HCT116 (cell line): ENCODE data around the gene TDRD3. TPM values are rescaled to one million over a fixed set of nuclear protein-coding genes. Genes with fewer than 3 reads are reported as not detected.

ENCODE experiments used
- ATAC-seq: fragments of 200-7000 bp; cut with Tn5 transposase; 2 replicates; pipeline ENCODE4 v1.9.1; 2020; ENCODE audit warnings: mild to moderate bottlenecking, moderate library complexity
- BruUV-seq: library from RNA; stranded (reverse); fragments of 400-500 nt; replicated peaks from 2 replicates; lab custom pipeline; 2021; lab: Mats Ljungman, UMichigan
- CTCF ChIA-PET: fragments of 300-600 bp; sonication (Branson Sonifier 250); formaldehyde crosslinking; loops from one replicate; lab custom pipeline; 2021; ENCODE audit warnings: antibody characterized with exemption; lab: Charles Lee
- POLR2A ChIA-PET: fragments of 300-600, 350-600 bp; sonication (Branson Sonifier 250); formaldehyde crosslinking; loops from one replicate; lab custom pipeline; 2021; ENCODE audit warnings: antibody characterized with exemption; lab: Charles Lee
- RAD21 ChIA-PET, 2 experiments: fragments of 300-600 bp; sonication (Branson Sonifier 250); formaldehyde crosslinking; loops; one replicate each; lab custom pipeline; 2023; ENCODE audit warnings: low total read pairs in 2 of 2; ENCODE audit not compliant: uncharacterized antibody in 2 of 2, unreplicated experiment in 2 of 2, low non-redundant PET in 1 of 2; lab: Charles Lee
- DNase-seq: peaks from one replicate; pipeline ENCODE4 v3.0.0-alpha.2; 2010; ENCODE audit warnings: low read depth, low spot score
- H2AFZ ChIP-seq: fragments of 200-600 bp; shearing (Covaris generic), sonication (generic); 2 replicates; pipeline ENCODE4 v1.6.1; 2017; ENCODE audit warnings: low read depth, mixed run types, mixed read lengths, antibody characterized with exemption, low read length; ENCODE audit not compliant: poor library complexity, severe bottlenecking
- H3K27ac ChIP-seq: 2 replicates; pipeline ENCODE4 v1.5.1; 2012; ENCODE audit warnings: low read depth, low read length
- H3K27me3 ChIP-seq: fragments of 200-600 bp; sonication (generic); 2 replicates; pipeline ENCODE4 v1.6.1; 2016; ENCODE audit warnings: mixed run types, low read length, mixed read lengths; ENCODE audit not compliant: insufficient read depth
- H3K36me3 ChIP-seq, 2 experiments: fragments of 200-500 bp in 1 of 2; fragments of 200-600 bp in 1 of 2; sonication (Bioruptor generic) in 1 of 2; sonication (generic) in 1 of 2; 2 replicates each; pipeline versions ENCODE4 v1.5.1 to v1.6.1; 2014 to 2016; ENCODE audit warnings: low read length in 2 of 2, inconsistent platforms in 1 of 2, mixed read lengths in 1 of 2, mixed run types in 1 of 2; ENCODE audit not compliant: insufficient read depth in 2 of 2, control insufficient read depth in 1 of 2
- H3K4me1 ChIP-seq, 2 experiments: fragments of 200-600 bp in 1 of 2; sonication (generic) in 1 of 2; 2 replicates each; pipeline versions ENCODE4 v1.5.1 to v1.6.1; 2012 to 2017; ENCODE audit warnings: low read length in 2 of 2, inconsistent platforms in 1 of 2, mild to moderate bottlenecking in 1 of 2, mixed read lengths in 1 of 2, mixed run types in 1 of 2, moderate library complexity in 1 of 2; ENCODE audit not compliant: insufficient read depth in 2 of 2, control insufficient read depth in 1 of 2
- H3K4me2 ChIP-seq: fragments of 200-600 bp; sonication (generic); 2 replicates; pipeline ENCODE4 v1.6.1; 2017; ENCODE audit warnings: mixed run types, low read length, mixed read lengths
- H3K4me3 ChIP-seq, 2 experiments: fragments of 200-600 bp in 1 of 2; sonication (generic) in 1 of 2; replicated peaks in 1 of 2; 2 replicates each; pipeline ENCODE4 v1.5.1; 2011 to 2016; ENCODE audit warnings: low read length in 2 of 2, control low read depth in 1 of 2, low read depth in 1 of 2, mild to moderate bottlenecking in 1 of 2, mixed read lengths in 1 of 2, mixed run types in 1 of 2
- H3K79me2 ChIP-seq: fragments of 200-600 bp; sonication (generic); 2 replicates; pipeline ENCODE4 v1.6.1; 2017; ENCODE audit warnings: mild to moderate bottlenecking, mixed run types, low read length, moderate library complexity, mixed read lengths; ENCODE audit not compliant: insufficient read depth
- H3K9ac ChIP-seq: fragments of 200-600 bp; sonication (generic); 2 replicates; pipeline ENCODE4 v1.6.1; 2016; ENCODE audit warnings: low read length, mixed read lengths
- H3K9me2 ChIP-seq: fragments of 200-600 bp; sonication (generic), shearing (Covaris generic); 2 replicates; pipeline ENCODE4 v1.6.1; 2017; ENCODE audit warnings: mixed run types, mild to moderate bottlenecking, moderate library complexity; ENCODE audit not compliant: insufficient read depth
- H3K9me3 ChIP-seq, 2 experiments: fragments of 200-500 bp in 1 of 2; fragments of 200-600 bp in 1 of 2; sonication (Bioruptor generic) in 1 of 2; sonication (generic) in 1 of 2; 2 replicates each; pipeline ENCODE4 v1.6.1; 2014 to 2017; ENCODE audit warnings: low read length in 2 of 2, mixed read lengths in 2 of 2, inconsistent platforms in 1 of 2, low read depth in 1 of 2, mild to moderate bottlenecking in 1 of 2, mixed run types in 1 of 2, moderate library complexity in 1 of 2; ENCODE audit not compliant: control insufficient read depth in 1 of 2, insufficient read depth in 1 of 2
- H4K20me1 ChIP-seq: fragments of 200-600 bp; sonication (generic), shearing (Covaris generic); 2 replicates; pipeline ENCODE4 v1.6.1; 2017; ENCODE audit warnings: mixed run types, mild to moderate bottlenecking, moderate library complexity; ENCODE audit not compliant: insufficient read depth
- CEBPB ChIP-seq: IDR thresholded peaks from 2 replicates; pipeline ENCODE4 v1.6.1; 2012; ENCODE audit warnings: low read depth
- ELF1 ChIP-seq: IDR thresholded peaks from 2 replicates; pipeline ENCODE4 v1.6.1; 2012; ENCODE audit warnings: low read depth, borderline replicate concordance
- EZH2 ChIP-seq: fragments of 200-600 bp; sonication (generic); IDR thresholded peaks from 2 replicates; pipeline ENCODE4 v1.6.1; 2017; ENCODE audit warnings: antibody characterized with exemption, mixed run types
- EZH2phosphoT487 ChIP-seq: fragments of 200-600 bp; IDR thresholded peaks from 2 replicates; pipeline ENCODE4 v1.6.1; 2018; ENCODE audit warnings: antibody characterized with exemption, borderline replicate concordance
- FOSL1 ChIP-seq: IDR thresholded peaks from 2 replicates; pipeline ENCODE4 v1.6.1; 2012; ENCODE audit warnings: low read depth
- JUND ChIP-seq: IDR thresholded peaks from 2 replicates; pipeline ENCODE4 v1.6.1; 2012
- POLR2AphosphoS5 ChIP-seq: IDR thresholded peaks from 2 replicates; pipeline ENCODE4 v1.6.1; 2011; ENCODE audit warnings: mild to moderate bottlenecking, low read depth, low read length, moderate library complexity
- RAD21 ChIP-seq: IDR thresholded peaks from 2 replicates; pipeline ENCODE4 v1.6.1; 2012; ENCODE audit warnings: low read depth, mild to moderate bottlenecking
- SIN3A ChIP-seq: IDR thresholded peaks from 2 replicates; pipeline ENCODE4 v1.6.1; 2012; ENCODE audit warnings: low read depth
- SP1 ChIP-seq: IDR thresholded peaks from 2 replicates; pipeline ENCODE4 v1.6.1; 2012; ENCODE audit warnings: low read depth
- SRF ChIP-seq: IDR thresholded peaks from 2 replicates; pipeline ENCODE4 v1.6.1; 2012; ENCODE audit warnings: low read depth
- TCF7L2 ChIP-seq: IDR thresholded peaks from 2 replicates; pipeline ENCODE4 v1.7.0; 2011; ENCODE audit warnings: borderline replicate concordance, inconsistent platforms; ENCODE audit not compliant: insufficient read depth, insufficient read length; ENCODE audit errors: extremely low read depth
- YY1 ChIP-seq: IDR thresholded peaks from 2 replicates; pipeline ENCODE4 v1.6.1; 2011; ENCODE audit warnings: low read length, low read depth, moderate library complexity, mild to moderate bottlenecking; ENCODE audit not compliant: insufficient replicate concordance; ENCODE audit errors: extremely low read depth
- ZFX ChIP-seq: fragments of 450-650 bp; IDR thresholded peaks from 2 replicates; pipeline ENCODE4 v1.6.1; 2017
- ZNF274 ChIP-seq: fragments of 200-500 bp; sonication (Bioruptor generic); IDR thresholded peaks from 2 replicates; pipeline ENCODE4 v1.6.1; 2014; ENCODE audit warnings: mild to moderate bottlenecking, low read depth, low read length, inconsistent platforms
- intact Hi-C: fragments of 100-400 bp; cut with micrococcal nuclease; formaldehyde crosslinking; loops from 2 replicates; pipeline ENCODE4 v1.10.0; 2022
- total RNA-seq: library from RNA; stranded (reverse); gene quantifications from one replicate; pipeline ENCODE4 v1.2.1, GENCODE V29; 2021; ENCODE audit not compliant: unreplicated experiment
- TF ChIP-seq, protein P1 (sequence below), 3 experiments: fragments of 200-600 bp in 1 of 3; sonication (generic) in 1 of 3; IDR thresholded peaks in 2 of 3; conservative IDR thresholded peaks in 1 of 3; 2 replicates each; pipeline ENCODE4 v1.5.1; 2012 to 2017; ENCODE audit warnings: low read depth in 2 of 3, low read length in 2 of 3, antibody characterized with exemption in 1 of 3, borderline replicate concordance in 1 of 3, control low read depth in 1 of 3, mild to moderate bottlenecking in 1 of 3, mixed read lengths in 1 of 3, mixed run types in 1 of 3, moderate library complexity in 1 of 3; ENCODE audit not compliant: insufficient read depth in 1 of 3
- TF ChIP-seq, protein P2 (sequence below): IDR thresholded peaks from 2 replicates; pipeline ENCODE4 v1.6.1; 2012
- TF ChIP-seq, protein P3 (sequence below): IDR thresholded peaks from 2 replicates; pipeline ENCODE4 v1.6.1; 2011; ENCODE audit warnings: mild to moderate bottlenecking, low read length, moderate library complexity; ENCODE audit not compliant: insufficient replicate concordance; ENCODE audit errors: extremely low read depth
- TF ChIP-seq, protein P4 (sequence below): IDR thresholded peaks from 2 replicates; pipeline ENCODE4 v1.6.1; 2012

TDRD3 gene
- total RNA-seq, 1 experiment from 2014 or later, result 16.9 TPM

DNA sequence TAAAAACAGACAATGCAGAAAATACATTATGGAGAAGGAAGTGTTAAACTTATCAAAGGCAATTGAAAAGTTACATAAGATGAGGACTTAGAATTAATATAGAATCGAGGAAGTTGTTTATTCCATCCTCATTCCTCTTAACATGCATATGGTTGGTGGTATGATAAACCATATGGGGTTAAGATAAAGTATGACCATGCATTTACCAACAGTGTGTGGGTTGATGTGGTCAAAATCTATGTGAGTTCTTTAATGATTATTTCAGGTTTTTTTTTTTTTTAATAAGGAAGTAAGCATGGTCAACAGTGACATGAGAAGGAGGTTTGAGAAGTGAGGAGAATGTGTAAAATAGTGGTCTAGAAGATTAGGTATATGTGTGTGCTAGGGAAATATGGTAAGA, 94.5 kb downstream of the TDRD3 start (continued):
- TF ChIP-seq, protein P1, sequence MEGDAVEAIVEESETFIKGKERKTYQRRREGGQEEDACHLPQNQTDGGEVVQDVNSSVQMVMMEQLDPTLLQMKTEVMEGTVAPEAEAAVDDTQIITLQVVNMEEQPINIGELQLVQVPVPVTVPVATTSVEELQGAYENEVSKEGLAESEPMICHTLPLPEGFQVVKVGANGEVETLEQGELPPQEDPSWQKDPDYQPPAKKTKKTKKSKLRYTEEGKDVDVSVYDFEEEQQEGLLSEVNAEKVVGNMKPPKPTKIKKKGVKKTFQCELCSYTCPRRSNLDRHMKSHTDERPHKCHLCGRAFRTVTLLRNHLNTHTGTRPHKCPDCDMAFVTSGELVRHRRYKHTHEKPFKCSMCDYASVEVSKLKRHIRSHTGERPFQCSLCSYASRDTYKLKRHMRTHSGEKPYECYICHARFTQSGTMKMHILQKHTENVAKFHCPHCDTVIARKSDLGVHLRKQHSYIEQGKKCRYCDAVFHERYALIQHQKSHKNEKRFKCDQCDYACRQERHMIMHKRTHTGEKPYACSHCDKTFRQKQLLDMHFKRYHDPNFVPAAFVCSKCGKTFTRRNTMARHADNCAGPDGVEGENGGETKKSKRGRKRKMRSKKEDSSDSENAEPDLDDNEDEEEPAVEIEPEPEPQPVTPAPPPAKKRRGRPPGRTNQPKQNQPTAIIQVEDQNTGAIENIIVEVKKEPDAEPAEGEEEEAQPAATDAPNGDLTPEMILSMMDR (IDR thresholded peaks at IDR 0.05 in 2 of 3, conservative IDR thresholded peaks at IDR 0.05 in 1 of 3; ENCODE audit: borderline replicate concordance in 1 of 3, insufficient read depth in 1 of 3, low read depth in 2 of 3, low read length in 2 of 3), result no peak
- no peak for TF ChIP-seq ELF1
- TF ChIP-seq YY1, result no peak
- TF ChIP-seq EZH2phosphoT487, result no peak
- no peak for TF ChIP-seq SRF

DNA sequence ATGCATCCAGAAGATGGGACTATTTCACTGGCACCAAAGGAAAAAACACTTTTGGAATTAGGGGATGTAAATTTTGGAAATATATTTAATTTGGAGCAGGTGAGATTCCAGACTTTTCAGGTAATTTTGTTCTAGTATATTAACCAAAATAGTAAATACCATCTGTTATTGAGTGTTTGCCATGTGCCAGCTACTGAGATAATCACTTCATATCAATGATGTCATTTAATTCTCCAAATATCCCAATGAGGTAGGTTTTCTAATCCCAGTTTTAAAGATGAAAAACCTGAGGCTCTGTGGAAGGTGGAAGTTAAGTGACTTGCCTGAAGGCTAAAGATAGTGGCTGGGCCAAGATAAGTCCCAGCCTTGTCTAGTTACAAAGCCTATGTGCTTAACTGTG, 95.2 kb downstream of the TDRD3 start:
- no TSS peak for BruUV-seq
- no peak for TF ChIP-seq EZH2phosphoT487
- TF ChIP-seq RAD21, result no peak
- TF ChIP-seq YY1, result no peak
- TF ChIP-seq ZNF274, result no peak
- TF ChIP-seq EZH2, result no peak
- no peak for TF ChIP-seq TCF7L2
- TF ChIP-seq CEBPB, result no peak
- TF ChIP-seq, protein P2, sequence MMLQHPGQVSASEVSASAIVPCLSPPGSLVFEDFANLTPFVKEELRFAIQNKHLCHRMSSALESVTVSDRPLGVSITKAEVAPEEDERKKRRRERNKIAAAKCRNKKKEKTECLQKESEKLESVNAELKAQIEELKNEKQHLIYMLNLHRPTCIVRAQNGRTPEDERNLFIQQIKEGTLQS, result no peak
- no peak for TF ChIP-seq JUND
- no peak for TF ChIP-seq FOSL1
- no peak for TF ChIP-seq ZFX
- no peak for TF ChIP-seq SRF
- no peak for TF ChIP-seq POLR2AphosphoS5
- TF ChIP-seq, protein P3, sequence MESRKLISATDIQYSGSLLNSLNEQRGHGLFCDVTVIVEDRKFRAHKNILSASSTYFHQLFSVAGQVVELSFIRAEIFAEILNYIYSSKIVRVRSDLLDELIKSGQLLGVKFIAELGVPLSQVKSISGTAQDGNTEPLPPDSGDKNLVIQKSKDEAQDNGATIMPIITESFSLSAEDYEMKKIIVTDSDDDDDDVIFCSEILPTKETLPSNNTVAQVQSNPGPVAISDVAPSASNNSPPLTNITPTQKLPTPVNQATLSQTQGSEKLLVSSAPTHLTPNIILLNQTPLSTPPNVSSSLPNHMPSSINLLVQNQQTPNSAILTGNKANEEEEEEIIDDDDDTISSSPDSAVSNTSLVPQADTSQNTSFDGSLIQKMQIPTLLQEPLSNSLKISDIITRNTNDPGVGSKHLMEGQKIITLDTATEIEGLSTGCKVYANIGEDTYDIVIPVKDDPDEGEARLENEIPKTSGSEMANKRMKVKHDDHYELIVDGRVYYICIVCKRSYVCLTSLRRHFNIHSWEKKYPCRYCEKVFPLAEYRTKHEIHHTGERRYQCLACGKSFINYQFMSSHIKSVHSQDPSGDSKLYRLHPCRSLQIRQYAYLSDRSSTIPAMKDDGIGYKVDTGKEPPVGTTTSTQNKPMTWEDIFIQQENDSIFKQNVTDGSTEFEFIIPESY, result no peak
- TF ChIP-seq SP1, result no peak
- no peak for TF ChIP-seq SIN3A
- TF ChIP-seq, protein P4, sequence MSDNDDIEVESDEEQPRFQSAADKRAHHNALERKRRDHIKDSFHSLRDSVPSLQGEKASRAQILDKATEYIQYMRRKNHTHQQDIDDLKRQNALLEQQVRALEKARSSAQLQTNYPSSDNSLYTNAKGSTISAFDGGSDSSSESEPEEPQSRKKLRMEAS, result no peak
- TF ChIP-seq, all 23 proteins: peak for 0
- RAD21 ChIA-PET, result no interaction called here
- no peak overlapping the region for H2AFZ ChIP-seq
- CTCF ChIA-PET, result no interaction called here
- ATAC-seq, result no peak
- no peak overlapping the region for H3K27ac ChIP-seq
- no peak overlapping the region for H3K4me2 ChIP-seq
- H3K79me2 ChIP-seq, result no peaks in the 10 kb centered on the region
- no peaks in the 10 kb centered on the region for H3K4me1 ChIP-seq
- intact Hi-C loops, result no loop called here
- H3K4me3 ChIP-seq, result no peak overlapping the region
- H3K27me3 ChIP-seq, result no peaks in the 10 kb centered on the region
- H4K20me1 ChIP-seq, result no peaks in the 10 kb centered on the region
- H3K9me3 ChIP-seq, result peaks cover 0 to 4% of the 10 kb centered on the region in 2 experiments; a peak in 1 of 4 replicates
- no peak for DNase-seq
- H3K9ac ChIP-seq, result no peak overlapping the region
- POLR2A ChIA-PET, result no interaction called here
- H3K9me2 ChIP-seq, result no peaks in the 10 kb centered on the region
- H3K36me3 ChIP-seq, result no peaks in the 10 kb centered on the region
